SJSA1 (cell line): ENCODE results near the gene YOD1. TPM values are rescaled to one million over a fixed set of nuclear protein-coding genes. Genes with fewer than 3 reads are reported as not detected.

Source experiments
- DNase-seq, 2 experiments: peaks; one replicate each; pipeline ENCODE4 v3.0.0-alpha.2; 2015 to 2020; ENCODE audit warnings: low spot score in 2 of 2, low read depth in 1 of 2
- H3K27ac ChIP-seq: fragments of 250-450 bp; sonication (Bioruptor Pico); 2 replicates; pipeline ENCODE4 v1.5.1; 2020; ENCODE audit warnings: mild to moderate bottlenecking, moderate library complexity
- H3K27me3 ChIP-seq: fragments of 250-450 bp; sonication (Bioruptor Pico); replicated peaks from 2 replicates; pipeline ENCODE4 v1.5.1; 2020; ENCODE audit warnings: mild to moderate bottlenecking, moderate library complexity
- H3K36me3 ChIP-seq: fragments of 250-450 bp; sonication (Bioruptor Pico); 2 replicates; pipeline ENCODE4 v1.5.1; 2020; ENCODE audit warnings: mild to moderate bottlenecking
- H3K4me1 ChIP-seq: fragments of 250-450 bp; sonication (Bioruptor Pico); replicated peaks from 2 replicates; pipeline ENCODE4 v1.6.1; 2021; ENCODE audit warnings: mild to moderate bottlenecking
- H3K4me3 ChIP-seq: fragments of 250-450 bp; sonication (Bioruptor Pico); 2 replicates; pipeline ENCODE4 v1.5.1; 2020; ENCODE audit warnings: mild to moderate bottlenecking
- H3K9me3 ChIP-seq: fragments of 250-450 bp; sonication (Bioruptor Pico); replicated peaks from 2 replicates; pipeline ENCODE4 v1.5.1; 2020; ENCODE audit warnings: mild to moderate bottlenecking
- total RNA-seq: library from RNA; depleted of rRNA; stranded (reverse); fragments of >200 nt; shearing (Covaris generic); gene quantifications from 2 replicates; pipeline ENCODE4 v1.2.3, GENCODE V29; 2014

YOD1 gene
- total RNA-seq, 1 experiment from 2014 or later, result 9.9 TPM

DNA sequence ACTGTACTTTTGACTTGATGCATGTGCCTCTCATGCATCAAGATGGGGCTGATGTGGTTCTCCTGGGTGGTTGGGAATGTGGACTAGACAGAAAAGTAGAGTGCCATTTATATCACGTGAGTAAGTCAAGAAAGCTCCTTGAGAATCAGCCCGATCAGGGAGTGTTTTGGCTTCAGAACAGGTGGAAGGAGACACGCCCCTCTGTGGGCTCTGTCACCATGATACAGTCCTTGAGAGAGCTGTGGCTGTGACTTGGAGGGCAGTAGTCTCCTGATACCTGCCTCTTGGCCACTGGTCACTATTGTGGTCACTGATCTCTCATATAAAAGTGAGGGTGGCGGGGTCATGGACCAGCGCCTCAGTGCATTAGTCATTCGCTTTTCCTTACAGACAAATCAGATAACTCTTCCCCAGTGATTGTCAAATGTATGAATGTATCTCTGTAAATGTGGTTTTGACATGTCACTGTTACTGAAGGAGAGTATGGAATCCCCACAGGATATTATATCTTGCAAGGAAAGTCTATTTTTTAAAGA is 28.8 kb upstream of the YOD1 start:
- no peaks in the 10 kb centered on the region; the same call in 1 of the 2 replicates for H3K4me1 ChIP-seq
- H3K36me3 ChIP-seq, result no peaks in the 10 kb centered on the region
- H3K9me3 ChIP-seq, result no peaks in the 10 kb centered on the region
- no peak for DNase-seq
- no peaks in the 10 kb centered on the region for H3K27me3 ChIP-seq
- no peak overlapping the region for H3K27ac ChIP-seq
- H3K4me3 ChIP-seq, result no peak overlapping the region

- no peak overlapping the region for H3K27ac ChIP-seq
- no peaks in the 10 kb centered on the region for H3K27me3 ChIP-seq
- H3K36me3 ChIP-seq, result no peaks in the 10 kb centered on the region
- no peaks in the 10 kb centered on the region for H3K4me1 ChIP-seq
- no peaks in the 10 kb centered on the region for H3K9me3 ChIP-seq
- H3K4me3 ChIP-seq, result no peak overlapping the region
- DNase-seq, result no peak
These were observed 27.6 kb upstream of the YOD1 start for GRCh38 chr1:207078578-207079132.

- Histone ChIP-seq H3K27ac (no peak overlapping the region), H3K4me3 (no peak overlapping the region), H3K4me1 (no peaks in the 10 kb centered on the region), H3K36me3 (no peaks in the 10 kb centered on the region), H3K27me3 (no peaks in the 10 kb centered on the region), H3K9me3 (no peaks in the 10 kb centered on the region)
- peak; percentile 50 to 53 for DNase-seq
These were observed 26.7 kb upstream of the YOD1 start for GRCh38 chr1:207077470-207078377.

- no peaks in the 10 kb centered on the region for H3K4me1 ChIP-seq
- no peak overlapping the region for H3K4me3 ChIP-seq
- no peaks in the 10 kb centered on the region for H3K27me3 ChIP-seq
- H3K36me3 ChIP-seq, result no peaks in the 10 kb centered on the region
- H3K27ac ChIP-seq, result no peak overlapping the region
- no peaks in the 10 kb centered on the region for H3K9me3 ChIP-seq
- no peak for DNase-seq
These were observed 26.0 kb upstream of the YOD1 start for GRCh38 chr1:207077012-207077411.

DNA sequence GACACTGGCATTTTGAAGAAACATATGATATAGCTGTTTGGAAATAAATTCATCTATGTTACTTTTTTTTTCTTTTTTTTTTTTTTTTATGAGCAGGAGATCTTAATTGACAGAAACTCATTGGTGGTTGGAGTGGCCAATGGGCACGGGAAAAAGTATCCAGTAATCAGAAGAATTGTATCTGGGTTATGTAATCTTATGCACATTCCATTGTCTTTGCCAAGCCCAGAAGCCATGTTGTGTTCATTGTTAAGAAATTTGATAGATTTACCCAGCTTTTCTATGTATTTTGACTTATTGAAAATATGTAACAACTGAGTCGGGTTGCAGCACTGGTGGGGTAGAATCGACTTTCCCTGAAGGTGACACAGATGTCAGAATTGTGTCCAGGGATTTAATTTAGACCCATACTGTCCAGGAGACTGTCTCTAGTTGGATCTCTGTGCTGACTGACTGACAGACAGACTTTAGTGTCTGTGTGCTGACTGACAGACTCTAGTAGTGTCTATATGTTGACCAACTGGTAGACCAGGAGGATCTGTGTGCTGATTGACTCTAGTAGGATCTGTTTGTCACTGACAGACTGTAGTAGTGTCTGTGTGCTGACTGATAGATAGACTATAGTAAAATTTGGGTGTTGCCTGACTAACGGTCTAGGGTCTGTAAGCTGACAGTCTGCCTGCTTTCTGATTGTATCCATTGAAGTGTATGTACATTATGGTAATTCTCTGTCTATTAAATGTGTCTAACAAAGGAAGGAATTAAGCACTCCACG is 25.4 kb upstream of the YOD1 start:
- no peak for DNase-seq
- Histone ChIP-seq H3K27me3 (no peaks in the 10 kb centered on the region), H3K36me3 (no peaks in the 10 kb centered on the region), H3K9me3 (no peaks in the 10 kb centered on the region), H3K27ac (no peak overlapping the region), H3K4me3 (no peak overlapping the region), H3K4me1 (no peaks in the 10 kb centered on the region)

DNA sequence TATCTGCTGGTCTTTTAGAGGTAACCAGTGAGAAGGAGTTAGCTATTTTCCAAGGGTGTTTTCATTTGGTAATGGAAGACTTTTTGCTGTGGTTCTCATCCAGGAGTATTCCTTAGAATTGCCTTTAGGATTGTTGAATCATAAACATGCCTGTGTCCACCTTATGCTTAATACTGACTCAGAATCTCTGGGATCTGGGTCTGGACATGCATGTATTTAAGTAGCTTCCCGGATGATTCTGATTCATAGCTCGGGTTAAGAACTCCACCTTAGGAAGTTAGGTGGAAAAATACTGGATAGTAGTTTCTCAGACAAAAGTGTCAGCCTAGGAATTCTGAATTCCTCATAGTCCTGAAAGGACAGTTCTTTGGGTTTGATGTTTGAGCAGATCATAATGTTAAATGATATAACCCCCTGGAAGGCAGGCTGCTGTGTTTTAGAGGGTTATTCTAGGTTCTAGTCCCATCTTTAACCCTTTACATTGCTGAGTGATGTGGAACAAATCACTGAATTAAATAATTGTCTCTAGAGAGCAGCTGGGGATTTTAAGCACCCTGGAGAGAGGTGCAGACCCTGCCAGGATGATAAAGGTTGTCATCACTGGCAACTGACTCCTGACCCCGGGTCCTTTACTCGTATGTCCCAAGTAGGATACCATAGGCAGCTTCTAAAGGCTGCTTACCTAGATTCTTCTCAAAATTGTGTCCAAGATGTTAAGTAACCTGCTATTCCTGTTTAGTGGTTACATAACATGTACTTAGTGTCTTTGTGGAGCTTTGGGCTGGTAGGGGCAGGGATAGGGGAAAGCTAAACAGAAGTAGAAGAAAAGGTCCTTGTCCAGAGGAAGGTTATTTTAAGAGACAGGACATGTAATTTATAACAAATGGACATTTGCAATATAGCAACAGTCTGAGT is 23.2 kb upstream of the YOD1 start:
- H3K36me3 ChIP-seq, result no peaks in the 10 kb centered on the region; the same call in 1 of the 2 replicates
- no peaks in the 10 kb centered on the region for H3K4me1 ChIP-seq
- H3K4me3 ChIP-seq, result no peak overlapping the region
- H3K9me3 ChIP-seq, result no peaks in the 10 kb centered on the region
- DNase-seq, result no peak
- no peaks in the 10 kb centered on the region for H3K27me3 ChIP-seq
- no peak overlapping the region for H3K27ac ChIP-seq

DNA sequence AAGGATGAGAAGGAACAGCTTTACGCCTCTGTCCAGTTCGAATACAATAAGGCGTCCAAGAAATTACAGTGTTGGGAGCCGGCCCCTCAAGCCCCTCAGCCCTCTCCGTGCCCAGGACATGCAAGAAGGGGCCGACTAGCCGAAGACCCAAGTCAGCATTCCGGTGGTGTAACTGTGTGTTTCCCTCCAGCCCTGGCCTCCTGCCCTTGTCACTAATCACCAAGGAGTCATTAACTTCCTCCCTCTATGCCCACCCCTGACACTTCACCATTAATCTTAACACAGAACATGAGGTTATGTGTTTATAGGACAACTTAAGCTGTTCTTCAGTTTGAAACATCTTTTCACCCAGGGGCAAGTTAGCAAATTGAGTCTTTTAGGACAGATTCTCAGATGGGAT is 21.2 kb upstream of the YOD1 start:
- H3K4me1 ChIP-seq, result no peaks in the 10 kb centered on the region
- no peaks in the 10 kb centered on the region; the same call in 1 of the 2 replicates for H3K36me3 ChIP-seq
- no peaks in the 10 kb centered on the region for H3K9me3 ChIP-seq
- DNase-seq, result no peak
- H3K4me3 ChIP-seq, result no peak overlapping the region
- H3K27ac ChIP-seq, result no peak overlapping the region
- H3K27me3 ChIP-seq, result no peaks in the 10 kb centered on the region

DNA sequence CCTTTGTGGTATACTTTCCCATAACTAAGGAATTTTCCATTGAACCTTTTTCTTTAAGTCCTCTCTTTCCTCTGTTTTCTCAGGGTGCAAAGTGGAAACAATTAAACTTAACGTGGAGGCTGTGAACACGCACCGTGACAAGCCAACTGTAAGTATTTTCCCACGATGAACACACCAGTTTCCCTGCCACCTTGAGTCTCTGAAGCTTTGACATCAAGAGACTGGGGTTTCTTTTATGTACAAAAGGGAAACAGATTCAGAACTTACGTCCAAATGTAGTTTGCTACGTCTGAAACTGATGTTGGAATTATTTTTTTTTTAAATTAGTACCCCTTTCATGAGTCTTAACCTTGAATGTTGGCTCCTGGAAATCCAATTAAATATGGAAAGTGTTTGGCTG is 20.4 kb upstream of the YOD1 start:
- no peaks in the 10 kb centered on the region; the same call in 1 of the 2 replicates for H3K36me3 ChIP-seq

DNA sequence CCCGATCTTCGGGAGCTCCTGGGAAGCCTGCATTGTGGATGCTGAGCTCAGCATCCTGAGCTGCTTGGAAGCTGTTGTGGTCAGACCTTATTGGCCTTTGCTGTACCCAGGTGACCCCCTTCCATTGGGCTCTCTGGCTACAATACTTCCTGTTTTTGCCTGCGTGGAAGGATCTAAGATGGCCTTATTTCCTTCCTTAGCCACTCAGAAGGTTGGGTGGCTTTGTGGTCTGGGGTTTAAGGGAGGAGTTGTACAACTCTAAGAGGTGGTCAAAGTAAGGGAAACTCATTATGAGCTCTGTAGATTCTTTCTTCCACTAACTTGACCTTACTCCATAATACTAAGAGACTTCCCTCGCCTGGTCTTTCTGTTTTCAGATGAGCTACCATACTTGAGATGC is 19.8 kb upstream of the YOD1 start:
- no peaks in the 10 kb centered on the region; the same call in 1 of the 2 replicates for H3K36me3 ChIP-seq
- no peak overlapping the region for H3K4me3 ChIP-seq
- no peaks in the 10 kb centered on the region for H3K4me1 ChIP-seq
- H3K27ac ChIP-seq, result no peak overlapping the region
- no peaks in the 10 kb centered on the region for H3K27me3 ChIP-seq
- DNase-seq, result no peak
- H3K9me3 ChIP-seq, result no peaks in the 10 kb centered on the region

More for the DNA sequence above, 20.4 kb upstream of the YOD1 start:
- no peak for DNase-seq
- no peaks in the 10 kb centered on the region for H3K9me3 ChIP-seq
- no peak overlapping the region for H3K27ac ChIP-seq
- H3K4me3 ChIP-seq, result no peak overlapping the region
- no peaks in the 10 kb centered on the region for H3K27me3 ChIP-seq
- no peaks in the 10 kb centered on the region for H3K4me1 ChIP-seq

GRCh38 chr1:207069858-207070506 is 19.0 kb upstream of the YOD1 start:
- no peaks in the 10 kb centered on the region for H3K9me3 ChIP-seq
- DNase-seq, result no peak
- H3K36me3 ChIP-seq, result no peaks in the 10 kb centered on the region; the same call in 1 of the 2 replicates
- H3K4me1 ChIP-seq, result no peaks in the 10 kb centered on the region
- no peak overlapping the region for H3K4me3 ChIP-seq
- no peaks in the 10 kb centered on the region for H3K27me3 ChIP-seq
- no peak overlapping the region for H3K27ac ChIP-seq

DNA sequence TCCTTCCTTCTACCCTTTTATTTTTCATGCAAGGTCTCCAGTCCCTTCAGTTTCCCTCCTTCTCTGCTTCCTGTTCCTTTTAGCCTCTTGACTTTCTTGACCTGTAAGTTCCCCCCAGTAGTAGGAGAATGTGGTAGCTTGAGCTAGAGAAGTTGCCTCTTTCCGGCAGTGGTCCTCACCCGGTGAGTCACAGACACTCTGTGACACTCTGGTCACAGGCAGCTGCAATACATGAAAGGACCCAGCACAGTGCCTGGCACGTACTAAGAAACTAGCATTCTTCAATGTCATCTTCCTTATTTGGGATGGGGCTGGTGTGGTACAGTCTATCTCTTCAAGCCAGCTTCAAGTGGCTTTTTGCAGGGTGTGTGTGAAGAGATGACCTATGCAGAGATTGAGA is 18.1 kb upstream of the YOD1 start:
- Histone ChIP-seq H3K9me3 (no peaks in the 10 kb centered on the region), H3K27me3 (no peaks in the 10 kb centered on the region), H3K4me3 (no peak overlapping the region), H3K36me3 (no peaks in the 10 kb centered on the region; the same call in 1 of the 2 replicates), H3K4me1 (no peaks in the 10 kb centered on the region), H3K27ac (no peak overlapping the region)
- no peak for DNase-seq

DNA sequence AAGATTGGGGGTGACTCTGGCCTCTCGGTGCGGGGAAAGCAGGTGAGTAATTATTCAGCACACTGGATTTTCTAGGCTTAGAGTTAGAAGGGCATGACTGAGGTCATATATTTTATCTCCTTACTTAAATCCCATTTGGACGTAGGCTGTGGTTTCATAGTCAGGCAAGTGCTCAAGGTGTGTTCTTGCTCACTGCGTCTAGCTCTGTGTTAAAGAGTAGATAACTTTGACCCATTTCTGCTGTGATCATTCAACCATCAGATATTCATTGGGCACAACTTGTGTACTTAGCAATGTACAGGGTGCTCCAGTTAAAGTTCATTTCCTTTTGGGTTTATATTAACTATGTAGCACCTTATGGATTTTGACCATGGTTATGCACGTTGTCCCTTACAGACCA is 16.7 kb upstream of the YOD1 start:
- no peaks in the 10 kb centered on the region for H3K9me3 ChIP-seq
- no peak for DNase-seq
- no peaks in the 10 kb centered on the region for H3K27me3 ChIP-seq
- H3K4me3 ChIP-seq, result no peak overlapping the region
- no peaks in the 10 kb centered on the region for H3K4me1 ChIP-seq
- no peaks in the 10 kb centered on the region; the same call in none of the 2 replicates for H3K36me3 ChIP-seq
- no peak overlapping the region for H3K27ac ChIP-seq
